GM12878 (cell line): Measurements from ENCODE around the gene WASF2. TPM values are rescaled to one million over a fixed set of nuclear protein-coding genes. Genes with fewer than 3 reads are reported as not detected.

Experiments
- ATAC-seq: fragments of 200-7000 bp; cut with Tn5 transposase; 3 replicates; pipeline ENCODE4 v1.9.1; 2020; ENCODE audit warnings: mild to moderate bottlenecking, moderate library complexity
- BruUV-seq: library from RNA; stranded (reverse); fragments of 400-500 nt; replicated peaks from 2 replicates; lab custom pipeline; 2021; lab: Mats Ljungman, UMichigan
- CTCF ChIA-PET: fragments of 300-600 bp; sonication (Branson Sonifier 250); formaldehyde crosslinking; extraction: SDS; loops from one replicate; lab custom pipeline; 2021; ENCODE audit warnings: inconsistent platforms; lab: Yijun Ruan, JAX
- POLR2A ChIA-PET: fragments of 350-600 bp; formaldehyde crosslinking; extraction: SDS; loops from one replicate; lab custom pipeline; 2021; ENCODE audit warnings: inconsistent platforms; lab: Charles Lee
- RAD21 ChIA-PET: fragments of 300-600 bp; sonication (Branson Sonifier 250); formaldehyde crosslinking; loops from one replicate; lab custom pipeline; 2023; ENCODE audit warnings: antibody characterized with exemption; ENCODE audit not compliant: unreplicated experiment; lab: Charles Lee
- SMC1A ChIA-PET: fragments of 300-600 bp; sonication (Branson Sonifier 250); formaldehyde crosslinking; loops from one replicate; lab custom pipeline; 2023; ENCODE audit not compliant: unreplicated experiment, uncharacterized antibody; lab: Charles Lee
- DNase-seq: peaks from one replicate; pipeline ENCODE4 v3.0.0-alpha.2; 2011; ENCODE audit warnings: low read depth, low spot score
- FAIRE-seq: peaks from 3 replicates; lab custom pipeline; 2011; peaks lifted over from hg19 to GRCh38; lab: Jason Lieb, UNC
- H2AFZ ChIP-seq: 2 replicates; pipeline ENCODE4 v1.6.0; 2011; ENCODE audit warnings: low read depth, low read length, control low read depth; ENCODE audit not compliant: control insufficient read depth
- H3K27ac ChIP-seq: 2 replicates; pipeline ENCODE4 v1.5.1; 2011; ENCODE audit warnings: control low read depth; ENCODE audit not compliant: control insufficient read depth, insufficient read depth
- H3K27me3 ChIP-seq, 2 experiments: replicated peaks in 1 of 2; 2 replicates each; pipeline versions ENCODE4 v1.6.0 to v1.6.1; 2011; ENCODE audit warnings: low read length in 1 of 2; ENCODE audit not compliant: control insufficient read depth in 2 of 2, insufficient read depth in 2 of 2
- H3K36me3 ChIP-seq, 2 experiments: 2 replicates each; pipeline ENCODE4 v1.5.1; 2011; ENCODE audit warnings: low read length in 1 of 2; ENCODE audit not compliant: control insufficient read depth in 2 of 2, insufficient read depth in 2 of 2
- H3K4me1 ChIP-seq: 2 replicates; pipeline ENCODE4 v1.6.1; 2011; ENCODE audit warnings: mild to moderate bottlenecking, low read length, moderate library complexity, mixed read lengths; ENCODE audit not compliant: control insufficient read depth, insufficient read depth
- H3K4me2 ChIP-seq: 2 replicates; pipeline ENCODE4 v1.6.0; 2011; ENCODE audit warnings: control low read depth; ENCODE audit not compliant: control insufficient read depth, insufficient read depth
- H3K4me3 ChIP-seq: fragments of 200-600 bp; sonication (generic); 2 replicates; pipeline ENCODE4 v1.5.1; 2016
- H3K79me2 ChIP-seq: 2 replicates; pipeline ENCODE4 v1.6.0; 2011; ENCODE audit warnings: low read length; ENCODE audit not compliant: control insufficient read depth, insufficient read depth
- H3K9ac ChIP-seq: 2 replicates; pipeline ENCODE4 v1.8.0; 2011; ENCODE audit warnings: low read length, control low read depth, mixed read lengths; ENCODE audit not compliant: control insufficient read depth, insufficient read depth
- H3K9me3 ChIP-seq: replicated peaks from 3 replicates; pipeline ENCODE4 v1.5.1; 2011; ENCODE audit warnings: mild to moderate bottlenecking, low read length; ENCODE audit not compliant: control insufficient read depth, insufficient read depth
- H4K20me1 ChIP-seq: 2 replicates; pipeline ENCODE4 v1.6.0; 2011; ENCODE audit not compliant: control insufficient read depth, insufficient read depth
- CTCF ChIP-seq, 3 experiments: IDR thresholded peaks in 2 of 3; conservative IDR thresholded peaks in 1 of 3; 2 replicates each; pipeline ENCODE4 v1.5.1; 2011; ENCODE audit warnings: low read depth in 3 of 3, low read length in 3 of 3, mild to moderate bottlenecking in 3 of 3, control low read depth in 2 of 3, moderate library complexity in 2 of 3, inconsistent platforms in 1 of 3, mixed read lengths in 1 of 3; ENCODE audit not compliant: control insufficient read depth in 2 of 3, insufficient read depth in 1 of 3; ENCODE audit errors: extremely low read depth in 1 of 3
- IRF3 ChIP-seq: fragments of 450-650 bp; IDR thresholded peaks from 2 replicates; pipeline ENCODE4 v1.6.1; 2014; ENCODE audit warnings: mild to moderate bottlenecking
- MTA2 ChIP-seq: fragments of 450-650 bp; IDR thresholded peaks from 2 replicates; pipeline ENCODE4 v1.6.1; 2016; ENCODE audit warnings: low read depth, mild to moderate bottlenecking, moderate library complexity
- RAD21 ChIP-seq: IDR thresholded peaks from 2 replicates; pipeline ENCODE4 v1.6.1; 2011; ENCODE audit warnings: mild to moderate bottlenecking, low read depth, low read length, moderate library complexity; ENCODE audit not compliant: insufficient read depth
- SPI1 ChIP-seq: IDR thresholded peaks from 2 replicates; pipeline ENCODE4 v1.6.1; 2011; ENCODE audit warnings: low read depth, mild to moderate bottlenecking, low read length, moderate library complexity, borderline replicate concordance; ENCODE audit not compliant: insufficient read depth
- WGBS: methylation state at CpG from one replicate; pipeline ENCODE4 v1.1.6; 2016; ENCODE audit warnings: low lambda C conversion rate; ENCODE audit not compliant: insufficient replicate concordance, insufficient coverage; ENCODE audit errors: missing lambda C conversion rate; 5-methylcytosine and 5-hydroxymethylcytosine counted together
- in situ Hi-C: fragments of 300-500 bp; cut with MboI; formaldehyde crosslinking; loops from 9 replicates; pipeline ENCODE4 v1.14.3; 2018; ENCODE audit warnings: mixed read lengths
- intact Hi-C: fragments of 100-400 bp; cut with micrococcal nuclease; formaldehyde crosslinking; loops from one replicate; pipeline ENCODE4 v1.14.2; 2022; ENCODE audit not compliant: unreplicated experiment
- polyA plus RNA-seq, 11 experiments: library from polyadenylated mRNA; depleted of rRNA in 4 of 11; unstranded in 6 of 11; stranded (reverse) in 5 of 11; fragments of >200 nt; fragmentation: Nextera tagmentation in 4 of 11; fragmentation: Illumina TruSeq in 1 of 11; extraction: Ambion mirVana in 4 of 11; extraction: Trizol in 1 of 11; gene quantifications; 1 replicate in 1 of 11; 2 replicates in 10 of 11; pipeline versions ENCODE4 v1.2.1 to v1.2.3, GENCODE V29; 2011 to 2016; ENCODE audit warnings: inconsistent platforms in 2 of 11, missing spikeins in 2 of 11, low read depth in 1 of 11
- total RNA-seq, 4 experiments: library from RNA; depleted of rRNA in 3 of 4; stranded (reverse); fragments of >200 nt in 3 of 4; fragmentation: Illumina TruSeq in 1 of 4; extraction: Trizol in 1 of 4; gene quantifications; 2 replicates each; pipeline versions ENCODE4 v1.2.1 to v1.2.3, GENCODE V29; 2013 to 2021

Gene WASF2
- total and polyA plus RNA-seq, 10 of the 15 experiments (the other 5 are each of a cell fraction or from before 2014, with no cell fraction given): 7.0 to 111 (median 37.1) TPM

DNA sequence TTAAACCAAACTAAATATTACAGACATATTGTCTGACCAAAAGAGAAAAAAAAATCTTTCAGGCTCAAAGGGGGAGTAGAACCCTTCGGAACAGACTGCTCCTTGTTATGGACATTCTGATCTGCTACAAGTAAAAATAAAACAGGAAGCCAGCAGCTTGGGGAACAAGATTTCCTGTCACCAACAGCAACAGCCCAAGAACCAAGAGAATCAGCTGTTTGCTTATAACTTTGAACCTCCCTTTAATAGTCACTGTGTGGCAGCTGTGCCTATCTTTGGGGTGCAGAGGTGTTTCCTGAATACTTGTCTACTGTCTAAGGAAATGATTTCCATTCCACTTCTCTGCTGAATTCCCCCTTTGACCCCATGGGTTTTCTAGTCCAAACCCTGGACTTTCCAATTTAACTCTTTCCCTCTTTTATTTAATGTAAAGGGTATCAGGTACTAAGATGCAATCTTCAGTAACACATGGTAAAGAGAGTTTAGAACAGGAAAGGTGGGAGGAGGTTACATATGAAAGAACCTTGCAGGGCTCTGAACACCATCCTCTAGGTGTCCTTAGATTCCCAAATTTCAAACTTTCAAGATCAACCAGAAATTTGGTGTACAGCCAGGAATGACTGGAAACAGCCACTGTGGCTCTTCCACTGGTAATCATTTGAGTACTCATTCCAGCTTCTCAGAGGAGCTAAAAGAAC lies 58.9 kb downstream of the WASF2 start:
- ATAC-seq (peak; percentile 63), DNase-seq (no peak), FAIRE-seq (no peak)
- ChIA-PET CTCF (interaction anchor here (0.5 to 18.9 kb wide), 17 partner anchors 9 to 232 kb away, joined by 3 to 240 read pairs (median 5); partner anchors contain the start of gene MAP3K6), RAD21 (interaction anchor here (0.8 to 6.3 kb wide), 17 partner anchors 9 to 175 kb away, joined by 3 to 47 read pairs (median 4); partner anchors contain the start of gene WASF2), SMC1A (interaction anchor here (0.6 to 22.2 kb wide), 10 partner anchors 11 to 234 kb away, joined by 3 to 470 read pairs (median 10); partner anchors contain the start of gene WASF2), POLR2A (interaction anchor here (0.6 to 5.4 kb wide), 14 partner anchors 8 to 255 kb away, joined by 3 to 43 read pairs (median 4); no protein-coding TSS in a partner anchor)
- H3K79me2 ChIP-seq: peaks cover 87% of the 10 kb centered on the region
- in situ Hi-C loops (no loop called here), intact Hi-C loops (no loop called here)
- no peaks in the 10 kb centered on the region for H3K27me3 ChIP-seq
- WGBS: 6% methylated on average over 1 of the region's 1 CpG
- BruUV-seq: no TSS peak
- no peaks in the 10 kb centered on the region for H3K9me3 ChIP-seq
- H3K4me1 ChIP-seq: peaks cover 76% of the 10 kb centered on the region
- TF ChIP-seq IRF3: 0 out of 2 replicates have a peak, but pooled peaks have one; percentile 12
- peak; percentile 71 for TF ChIP-seq SPI1
- 0 out of 2 replicates have a peak, but pooled peaks have one; percentile 7 for TF ChIP-seq RAD21
- no peak for TF ChIP-seq MTA2
- 0 out of 6 replicates have a peak, but pooled peaks of 1 of the 3 experiments have one; percentile 1 for TF ChIP-seq CTCF (IDR thresholded peaks at IDR 0.05 in 2 of 3, conservative IDR thresholded peaks at IDR 0.05 in 1 of 3; ENCODE audit: control insufficient read depth in 2 of 3, extremely low read depth in 1 of 3, insufficient read depth in 1 of 3, low read depth in 3 of 3, low read length in 3 of 3)
- peak overlapping the region; percentile 32; the same call in 1 of the 2 replicates for H3K9ac ChIP-seq
- H3K4me3 ChIP-seq: peak overlapping the region; percentile 12; the same call in 1 of the 2 replicates
- peaks cover 6 to 21% of the 10 kb centered on the region in 2 experiments for H3K36me3 ChIP-seq
- peak overlapping the region; percentile 59 for H3K27ac ChIP-seq
- H4K20me1 ChIP-seq: no peaks in the 10 kb centered on the region
- H2AFZ ChIP-seq: no peak overlapping the region
- H3K4me2 ChIP-seq: peak overlapping the region; percentile 17
